Activated CD4-positive, CD25-positive, alpha-beta regulatory T cell treated with anti-CD3 and anti-CD28 coated beads, Interleukin-2, amount 50 U/mL, for 16 hours (primary cell): ENCODE measurements around the gene GPRASP1.
"Not testable (repeated sequence)": the region's sequence is repeated elsewhere in the genome, so short reads cannot be mapped to it uniquely, and the experiment has no call there.

Experiments used
- DNase-seq: peaks from one replicate; pipeline ENCODE4 v3.0.0-alpha.2; 2020; ENCODE audit warnings: low read depth, low spot score

The GPRASP1 gene

GRCh38 chrX:102651242-102652011 lies at the start of gene GPRASP1:
GPRASP1 (plus strand) TSS chrX:102651483; CDS start chrX:102653914, 2,431 bp downstream.
- DNase-seq = peak; percentile 19

DNA sequence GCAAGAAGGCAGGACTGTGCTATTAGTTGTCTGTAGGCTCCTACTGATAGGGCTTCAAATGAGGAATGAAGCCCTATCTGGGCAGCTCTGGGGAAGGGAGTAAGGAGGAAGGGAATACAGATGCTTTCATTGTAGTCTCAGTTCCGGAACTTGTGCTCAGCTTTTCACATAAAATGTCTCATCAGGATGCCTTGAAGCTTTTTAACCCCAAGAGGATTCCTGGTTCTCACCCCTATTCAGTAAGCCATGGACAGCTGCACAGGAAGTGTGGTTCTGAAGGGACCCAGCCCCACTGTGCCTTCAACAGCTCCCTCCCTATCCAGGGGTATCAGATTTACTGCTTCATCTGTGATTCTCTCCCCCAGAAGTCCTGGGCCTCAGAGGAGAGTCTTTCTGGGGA lies 47.0 kb upstream of the GPRASP1 start:
- DNase-seq = no peak

- DNase-seq = no peak
These were observed 45.2 kb upstream of the GPRASP1 start for GRCh38 chrX:102606115-102606514.

GRCh38 chrX:102610905-102611304 lies 40.4 kb upstream of the GPRASP1 start:
- no peak for DNase-seq

GRCh38 chrX:102624105-102624504 lies 27.2 kb upstream of the GPRASP1 start:
- DNase-seq = no peak

- no peak for DNase-seq
These were observed 23.6 kb upstream of the GPRASP1 start for GRCh38 chrX:102627640-102628039.

DNA sequence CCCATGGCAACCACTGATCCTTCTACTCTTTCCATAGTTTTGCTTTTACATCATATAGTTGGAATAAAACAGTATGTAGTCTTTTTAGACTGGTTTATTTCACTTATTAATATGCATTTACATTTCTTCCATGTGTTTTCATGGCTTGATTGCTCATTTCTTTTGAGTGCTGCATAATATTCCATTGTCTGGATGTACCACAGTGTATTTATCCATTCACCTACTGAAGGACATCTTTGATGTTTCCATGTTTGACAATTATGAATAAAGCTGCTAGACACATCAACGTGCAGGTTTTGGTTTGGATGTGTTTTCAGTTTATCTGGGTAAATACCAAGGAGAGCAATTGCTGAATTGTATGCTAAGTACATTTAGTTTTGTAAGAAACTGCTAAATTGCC lies 13.7 kb upstream of the GPRASP1 start:
- no peak for DNase-seq

DNA sequence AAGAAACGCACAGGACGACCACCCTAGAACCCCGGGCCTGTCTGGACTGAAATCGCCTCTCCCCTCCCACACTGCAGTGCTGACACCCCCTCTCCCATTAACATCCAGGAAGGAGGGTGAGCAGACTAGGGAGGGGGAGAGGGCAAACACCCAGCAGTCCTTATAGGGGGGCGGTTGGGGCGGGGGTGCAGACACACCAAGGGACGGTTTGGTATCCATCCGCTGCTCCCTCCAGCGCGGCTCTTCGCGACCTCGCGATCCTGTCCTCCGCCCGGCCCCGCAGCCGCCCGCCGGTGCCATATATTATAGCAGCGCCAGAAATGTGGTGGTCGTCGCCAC lies 411 bp upstream of the GPRASP1 start:
- no peak for DNase-seq

GRCh38 chrX:102652031-102652688 lies 877 bp downstream of the GPRASP1 start:
- DNase-seq = peak; percentile 29

DNA sequence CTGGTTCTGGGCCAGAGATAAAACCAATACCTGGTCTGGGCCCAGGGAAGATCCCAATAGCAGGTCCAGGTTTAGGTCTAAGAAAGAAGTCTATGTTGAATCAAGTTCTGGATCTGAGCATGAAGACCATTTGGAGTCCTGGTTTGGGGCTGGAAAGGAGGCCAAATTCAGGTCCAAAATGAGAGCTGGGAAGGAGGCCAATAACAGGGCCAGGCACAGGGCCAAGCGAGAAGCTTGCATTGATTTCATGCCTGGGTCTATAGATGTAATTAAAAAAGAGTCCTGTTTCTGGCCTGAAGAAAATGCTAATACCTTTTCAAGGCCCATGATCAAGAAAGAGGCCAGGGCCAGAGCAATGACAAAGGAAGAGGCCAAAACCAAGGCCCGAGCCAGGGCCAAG lies 3.4 kb downstream of the GPRASP1 start:
- no peak for DNase-seq

GRCh38 chrX:102658556-102658955 lies 7.3 kb downstream of the GPRASP1 start:
- DNase-seq = no peak

DNA sequence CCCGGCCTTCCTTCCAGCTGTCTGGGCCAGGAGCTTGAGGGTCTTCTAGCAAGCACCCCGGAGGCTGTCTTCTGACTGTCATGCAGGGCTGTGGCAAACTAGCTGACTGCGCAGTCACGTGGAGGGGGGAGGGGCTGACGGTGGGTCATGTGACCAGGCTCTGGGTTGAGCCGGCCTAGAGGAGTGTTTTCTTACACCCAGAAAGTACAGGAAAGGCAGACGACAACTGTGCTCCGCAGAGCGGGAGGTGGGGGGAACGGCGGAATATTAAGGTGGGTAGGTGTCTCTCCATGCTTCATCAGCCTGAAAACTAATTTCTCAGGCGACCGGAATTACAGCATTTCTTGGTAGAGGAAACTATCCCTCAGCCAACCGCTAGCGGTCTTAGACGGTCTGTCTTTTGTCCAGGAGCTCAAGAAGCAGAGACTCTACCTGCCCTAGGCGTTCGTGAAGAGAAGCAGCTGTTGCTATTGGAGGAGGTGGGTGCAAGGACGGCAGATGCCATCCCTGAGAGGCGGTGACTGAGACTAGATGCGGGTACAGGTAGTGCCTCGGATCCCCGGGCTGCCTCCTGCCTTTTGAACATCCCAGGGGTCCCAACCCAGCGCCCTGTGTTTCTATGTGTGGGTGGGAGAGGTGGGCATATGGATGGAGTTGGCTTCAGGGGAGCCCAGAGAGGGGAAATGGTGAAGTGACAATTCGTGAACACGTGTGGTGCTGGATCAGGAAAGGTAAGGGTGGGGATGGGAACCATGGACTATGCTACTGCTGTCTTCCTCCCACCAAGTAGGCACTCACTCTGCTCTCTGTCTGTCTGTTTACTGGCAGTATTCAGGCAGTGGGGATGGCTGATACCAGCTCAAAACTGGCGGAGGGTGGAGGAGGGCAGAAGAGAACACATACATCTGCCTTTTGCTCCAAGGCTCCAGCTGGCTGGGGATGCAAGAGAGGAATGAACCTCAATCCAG lies 8.8 kb downstream of the GPRASP1 start:
- peak; percentile 66 for DNase-seq

- DNase-seq = not testable (repeated sequence)
These were observed 12.5 kb downstream of the GPRASP1 start for GRCh38 chrX:102663820-102664219.

GRCh38 chrX:102667034-102667433 lies 15.8 kb downstream of the GPRASP1 start:
- not testable (repeated sequence) for DNase-seq

GRCh38 chrX:102669526-102669925 lies 18.2 kb downstream of the GPRASP1 start:
- DNase-seq = no peak

- DNase-seq = no peak
These were observed 21.6 kb downstream of the GPRASP1 start for GRCh38 chrX:102672856-102673255.

DNA sequence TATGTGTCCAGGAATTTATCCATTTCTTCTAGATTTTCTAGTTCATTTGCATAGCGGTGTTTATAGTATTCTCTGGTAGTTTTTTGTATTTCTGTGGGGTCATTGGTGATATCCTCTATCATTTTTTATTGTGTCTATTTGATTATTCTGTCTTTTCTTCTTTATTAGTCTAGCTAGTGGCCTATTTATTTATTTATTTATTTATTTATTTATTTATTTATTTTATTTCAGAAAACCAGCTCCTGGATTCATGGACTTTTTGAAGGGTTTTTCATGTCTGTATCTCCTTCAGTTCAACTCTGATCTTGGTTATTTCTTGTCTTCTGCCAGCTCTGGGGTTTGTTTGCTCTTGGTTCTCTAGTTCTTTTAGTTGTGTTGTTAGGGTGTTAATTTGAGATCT lies 26.2 kb downstream of the GPRASP1 start:
- DNase-seq = not testable (repeated sequence)

- DNase-seq = no peak
These were observed 33.7 kb downstream of the GPRASP1 start for GRCh38 chrX:102684772-102685520.

DNA sequence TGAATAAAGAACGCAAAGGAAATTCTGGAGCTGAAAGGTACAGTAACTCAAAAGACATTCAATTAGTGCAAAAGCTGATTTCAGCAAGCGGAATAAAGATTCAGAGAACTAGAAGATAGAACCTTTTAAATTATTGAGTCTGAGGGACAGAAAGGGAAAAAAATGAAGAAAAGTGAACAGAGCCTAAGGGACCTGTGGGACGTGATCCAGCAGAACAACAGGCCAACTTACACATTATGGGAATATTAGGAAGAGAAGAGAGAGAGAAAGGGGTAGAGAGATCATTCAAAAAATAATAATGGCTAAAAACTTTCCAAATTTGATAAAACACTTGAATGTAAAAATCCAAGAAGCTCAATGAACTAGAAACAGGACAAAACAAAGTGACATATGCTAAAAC lies 43.5 kb downstream of the GPRASP1 start:
- no peak for DNase-seq

- no peak for DNase-seq
These were observed 45.0 kb downstream of the GPRASP1 start for GRCh38 chrX:102696306-102696705.

- DNase-seq = no peak
These were observed 46.2 kb downstream of the GPRASP1 start for GRCh38 chrX:102697494-102697893.
